ENCODE measurements around the gene DLG2.

- TF ChIP-seq E2F1 (CRISPR knock-in tag; IDR thresholded peaks at IDR 0.05), result no peak
- TF ChIP-seq IRF1 (CRISPR knock-in tag; IDR thresholded peaks at IDR 0.05), result no peak
- TF ChIP-seq CTCF (IDR thresholded peaks at IDR 0.05), result no peak
- TF ChIP-seq NR3C1 (CRISPR knock-in tag; conservative IDR thresholded peaks at IDR 0.05; ENCODE audit: low read depth), result no peak
- TF ChIP-seq NFATC4 (CRISPR knock-in tag; IDR thresholded peaks at IDR 0.05), result no peak
- TF ChIP-seq SMAD4 (CRISPR knock-in tag; IDR thresholded peaks at IDR 0.05), result no peak
- no peak for TF ChIP-seq USF2 (CRISPR knock-in tag; IDR thresholded peaks at IDR 0.05)
- no peak for TF ChIP-seq ZNF423 (CRISPR knock-in tag; IDR thresholded peaks at IDR 0.05)
- no peak for TF ChIP-seq NR1H2 (CRISPR knock-in tag; IDR thresholded peaks at IDR 0.05)
- TF ChIP-seq FOXP4 (CRISPR knock-in tag; IDR thresholded peaks at IDR 0.05), result no peak
- no peak for TF ChIP-seq ARID4B (CRISPR knock-in tag; IDR thresholded peaks at IDR 0.05; ENCODE audit: borderline replicate concordance)
- TF ChIP-seq E2F4 (CRISPR knock-in tag; IDR thresholded peaks at IDR 0.05; ENCODE audit: borderline replicate concordance, low read depth), result no peak
- no peak for TF ChIP-seq AFF4 (CRISPR knock-in tag; IDR thresholded peaks at IDR 0.05; ENCODE audit: borderline replicate concordance)
Measured at GRCh38 chr11:84800755-84801346, 826.3 kb downstream of the DLG2 start.

All from WTC11 (cell line).